ENCODE results near the gene IDH3G.
A peak's percentile ranks its signal among the peaks of the same experiment; 100 is the strongest.

IDH3G gene

GRCh38 chrX:153773741-153774575 lies 20.2 kb downstream of the IDH3G start:
- DNase-seq (ENCODE audit: low read depth, low spot score), result no peak

GRCh38 chrX:153773218-153773611 lies 21.0 kb downstream of the IDH3G start:
- no peak for DNase-seq (ENCODE audit: low read depth, low spot score)

GRCh38 chrX:153772316-153773217 lies 21.6 kb downstream of the IDH3G start:
- no peak for DNase-seq (ENCODE audit: low read depth, low spot score)

- DNase-seq (ENCODE audit: low read depth, low spot score), result no peak
Measured at GRCh38 chrX:153771415-153772315, 22.5 kb downstream of the IDH3G start.

GRCh38 chrX:153770601-153771414 lies 23.4 kb downstream of the IDH3G start:
- no peak for DNase-seq (ENCODE audit: low read depth, low spot score)

GRCh38 chrX:153769865-153770600 lies 24.1 kb downstream of the IDH3G start:
- DNase-seq (ENCODE audit: low read depth, low spot score), result no peak

GRCh38 chrX:153769158-153769864 lies 24.9 kb downstream of the IDH3G start:
- DNase-seq (ENCODE audit: low read depth, low spot score), result no peak

- no peak for DNase-seq (ENCODE audit: low read depth, low spot score)
Measured at GRCh38 chrX:153768311-153769157, 25.6 kb downstream of the IDH3G start.

GRCh38 chrX:153767674-153768055 lies 26.5 kb downstream of the IDH3G start:
- no peak for DNase-seq (ENCODE audit: low read depth, low spot score)

- DNase-seq (ENCODE audit: low read depth, low spot score), result peak; percentile 51
Measured at GRCh38 chrX:153766871-153767673, 27.1 kb downstream of the IDH3G start.

- DNase-seq (ENCODE audit: low read depth, low spot score), result peak; percentile 63
Measured at GRCh38 chrX:153766098-153766817, 27.9 kb downstream of the IDH3G start.

GRCh38 chrX:153765138-153766079 lies 28.8 kb downstream of the IDH3G start:
- peak; percentile 56 for DNase-seq (ENCODE audit: low read depth, low spot score)

GRCh38 chrX:153764786-153765137 lies 29.4 kb downstream of the IDH3G start:
- DNase-seq (ENCODE audit: low read depth, low spot score), result no peak

- peak; percentile 87 for DNase-seq (ENCODE audit: low read depth, low spot score)
Measured at GRCh38 chrX:153763989-153764755, 30.0 kb downstream of the IDH3G start, which contains the start of gene PLXNB3. Gene PLXNB3, plus strand, starts transcription at chrX:153764249. Its CDS starts 1,287 bp downstream, at chrX:153765536.

Measured in ELF-1 (cell line).